CD4-positive, alpha-beta T cell (primary cell): ENCODE data around the gene CCDC182. TPM values are rescaled to one million over a fixed set of nuclear protein-coding genes. Genes with fewer than 3 reads are reported as not detected.

ENCODE experiments used
- ATAC-seq: fragments of 200-7000 bp; cut with Tn5 transposase; one replicate; pipeline ENCODE4 v1.10.0; 2022; ENCODE audit warnings: mild to moderate bottlenecking; ENCODE audit not compliant: poor library complexity
- CTCF ChIA-PET: fragments of 350-600 bp; sonication (Branson Sonifier 250); formaldehyde crosslinking; loops from one replicate; lab custom pipeline; 2021; ENCODE audit warnings: antibody characterized with exemption, inconsistent platforms; lab: Charles Lee
- POLR2A ChIA-PET: fragments of 350-600 bp; sonication (Branson Sonifier 250); formaldehyde crosslinking; loops from one replicate; lab custom pipeline; 2021; ENCODE audit warnings: antibody characterized with exemption, inconsistent platforms; lab: Charles Lee
- DNase-seq, 14 experiments: peaks; one replicate each; pipeline ENCODE4 v3.0.0-alpha.2; 2013 to 2020; ENCODE audit warnings: mixed read lengths in 2 of 14
- H3K27ac ChIP-seq, 2 donors: one replicate each; pipeline versions ENCODE4 v1.5.1 to v1.7.0; 2013; ENCODE audit warnings: low read length in 2 of 2, low read depth in 1 of 2, mild to moderate bottlenecking in 1 of 2
- H3K27me3 ChIP-seq, 2 experiments: 1 replicate in 1 of 2; 2 replicates in 1 of 2; pipeline versions ENCODE4 v1.6.1 to v1.7.0; 2013; ENCODE audit warnings: low read length in 2 of 2, control low read depth in 1 of 2, mild to moderate bottlenecking in 1 of 2, moderate library complexity in 1 of 2; ENCODE audit not compliant: insufficient read depth in 2 of 2, control insufficient read depth in 1 of 2
- H3K36me3 ChIP-seq: one replicate; pipeline ENCODE4 v1.6.1; 2013; ENCODE audit warnings: low read length, control low read depth; ENCODE audit not compliant: insufficient read depth
- H3K4me1 ChIP-seq: one replicate; pipeline ENCODE4 v1.6.1; 2013; ENCODE audit warnings: low read length, control low read depth; ENCODE audit not compliant: insufficient read depth
- H3K4me3 ChIP-seq: one replicate; pipeline ENCODE4 v1.5.1; 2013; ENCODE audit warnings: mild to moderate bottlenecking, low read length, moderate library complexity
- H3K9me3 ChIP-seq, 2 experiments: 1 replicate in 1 of 2; 2 replicates in 1 of 2; pipeline versions ENCODE4 v1.6.1 to v1.7.0; 2013; ENCODE audit warnings: low read length in 2 of 2, mild to moderate bottlenecking in 2 of 2, control low read depth in 1 of 2, moderate library complexity in 1 of 2; ENCODE audit not compliant: control insufficient read depth in 1 of 2, insufficient read depth in 1 of 2
- H3K27ac Mint-ChIP-seq: one replicate; pipeline ENCODE4 v1.8.0; 2020; ENCODE audit warnings: mixed read lengths
- H3K27me3 Mint-ChIP-seq: one replicate; pipeline ENCODE4 v1.8.0; 2021; ENCODE audit warnings: mixed read lengths
- H3K36me3 Mint-ChIP-seq: one replicate; pipeline ENCODE4 v1.8.0; 2021; ENCODE audit warnings: low read depth, mixed read lengths
- H3K4me1 Mint-ChIP-seq: one replicate; pipeline ENCODE4 v1.8.0; 2021; ENCODE audit warnings: low read depth, mixed read lengths
- H3K4me3 Mint-ChIP-seq: one replicate; pipeline ENCODE4 v1.8.0; 2020; ENCODE audit warnings: mild to moderate bottlenecking, mixed read lengths
- H3K9me3 Mint-ChIP-seq: one replicate; pipeline ENCODE4 v1.8.0; 2020; ENCODE audit warnings: mixed read lengths
- intact Hi-C, 2 experiments: fragments of 100-400 bp; cut with DNase I in 1 of 2; cut with micrococcal nuclease in 1 of 2; formaldehyde crosslinking; loops; one replicate each; pipeline versions ENCODE4 v1.15.1 to v1.9.0; 2023 to 2025; cut with DNase I, micrococcal nuclease
- total RNA-seq, 174 experiments: library from RNA in 2 of 174; stranded (reverse) in 2 of 174; gene quantifications; one replicate each; pipeline ENCODE4 v1.2.3 and lab custom pipeline; 2021 to 2026
- TF ChIP-seq, protein P1 (sequence below): fragments of 200-600 bp; IDR thresholded peaks from one replicate; pipeline ENCODE4 v1.8.0; 2022; ENCODE audit warnings: antibody characterized with exemption, mild to moderate bottlenecking

The CCDC182 gene
- total RNA-seq, 2 experiments from 2014 or later: not detected

DNA sequence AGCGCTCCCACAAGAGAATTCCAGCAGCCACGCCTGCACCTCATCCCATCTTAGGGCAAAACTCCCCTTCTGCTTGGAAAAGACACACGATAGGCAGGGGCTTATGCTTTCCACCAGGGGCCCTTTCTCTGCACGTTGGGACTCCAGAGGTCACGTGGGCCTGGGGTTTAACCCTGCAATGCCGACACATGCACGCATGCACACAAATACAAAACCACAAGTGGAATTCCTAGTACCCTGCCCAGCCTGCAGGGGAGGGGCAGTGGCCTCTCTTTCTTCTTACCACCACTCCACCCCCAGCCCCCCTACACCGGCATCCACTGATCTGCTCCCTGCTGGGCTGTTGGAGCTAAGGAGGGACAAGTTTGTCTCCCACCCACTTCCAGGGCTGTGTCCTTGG is 16.8 kb upstream of the CCDC182 start:
- no peak overlapping the region for H3K27ac Mint-ChIP-seq
- ATAC-seq (no peak), DNase-seq (no peak)
- H3K4me3 ChIP-seq: no peak overlapping the region
- CTCF ChIA-PET: no interaction called here
- H3K4me3 Mint-ChIP-seq: no peak overlapping the region
- no peaks in the 10 kb centered on the region for H3K9me3 ChIP-seq
- no peaks in the 10 kb centered on the region for H3K27me3 Mint-ChIP-seq
- TF ChIP-seq, protein P1, sequence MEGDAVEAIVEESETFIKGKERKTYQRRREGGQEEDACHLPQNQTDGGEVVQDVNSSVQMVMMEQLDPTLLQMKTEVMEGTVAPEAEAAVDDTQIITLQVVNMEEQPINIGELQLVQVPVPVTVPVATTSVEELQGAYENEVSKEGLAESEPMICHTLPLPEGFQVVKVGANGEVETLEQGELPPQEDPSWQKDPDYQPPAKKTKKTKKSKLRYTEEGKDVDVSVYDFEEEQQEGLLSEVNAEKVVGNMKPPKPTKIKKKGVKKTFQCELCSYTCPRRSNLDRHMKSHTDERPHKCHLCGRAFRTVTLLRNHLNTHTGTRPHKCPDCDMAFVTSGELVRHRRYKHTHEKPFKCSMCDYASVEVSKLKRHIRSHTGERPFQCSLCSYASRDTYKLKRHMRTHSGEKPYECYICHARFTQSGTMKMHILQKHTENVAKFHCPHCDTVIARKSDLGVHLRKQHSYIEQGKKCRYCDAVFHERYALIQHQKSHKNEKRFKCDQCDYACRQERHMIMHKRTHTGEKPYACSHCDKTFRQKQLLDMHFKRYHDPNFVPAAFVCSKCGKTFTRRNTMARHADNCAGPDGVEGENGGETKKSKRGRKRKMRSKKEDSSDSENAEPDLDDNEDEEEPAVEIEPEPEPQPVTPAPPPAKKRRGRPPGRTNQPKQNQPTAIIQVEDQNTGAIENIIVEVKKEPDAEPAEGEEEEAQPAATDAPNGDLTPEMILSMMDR: no peak
- no peaks in the 10 kb centered on the region for H3K9me3 Mint-ChIP-seq
- peaks cover 0 to 4% of the 10 kb centered on the region in 2 experiments for H3K27me3 ChIP-seq
- no peak overlapping the region for H3K27ac ChIP-seq
- H3K4me1 ChIP-seq: no peaks in the 10 kb centered on the region
- H3K36me3 ChIP-seq: no peaks in the 10 kb centered on the region
- H3K4me1 Mint-ChIP-seq: no peaks in the 10 kb centered on the region
- POLR2A ChIA-PET: no interaction called here
- no peaks in the 10 kb centered on the region for H3K36me3 Mint-ChIP-seq
- intact Hi-C loops: no loop called here

DNA sequence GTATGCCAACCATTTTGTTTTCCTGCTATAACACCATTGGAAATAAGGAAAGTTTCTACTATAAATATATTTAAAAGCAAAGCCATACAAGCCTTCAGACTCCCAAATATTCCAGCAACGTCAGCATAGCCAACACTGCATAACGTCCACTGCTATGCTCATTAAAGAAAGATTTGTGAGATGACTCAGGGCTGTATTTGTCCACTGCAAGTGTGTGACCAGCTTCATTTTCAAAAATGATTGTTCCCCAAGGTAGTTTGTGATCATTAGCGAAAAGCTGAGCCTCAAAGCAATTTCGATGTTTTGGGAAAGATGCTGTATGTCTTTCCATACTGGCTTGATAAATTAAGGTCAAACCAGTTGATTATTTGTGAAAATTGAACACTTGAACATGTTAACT is 14.9 kb upstream of the CCDC182 start:
- no peaks in the 10 kb centered on the region for H3K36me3 ChIP-seq
- DNase-seq: no peak
- TF ChIP-seq, protein P1: no peak
- no peaks in the 10 kb centered on the region for H3K9me3 ChIP-seq
- ChIA-PET CTCF (no interaction called here), POLR2A (interaction anchor here (0.6 kb wide), 1 partner anchor 319 kb away, joined by 3 read pairs; no protein-coding TSS in a partner anchor)
- no peak overlapping the region for H3K4me3 ChIP-seq
- H3K27ac ChIP-seq: no peak overlapping the region
- intact Hi-C loops: no loop called here
- H3K27ac Mint-ChIP-seq: no peak overlapping the region
- H3K27me3 Mint-ChIP-seq: no peaks in the 10 kb centered on the region
- peaks cover 0 to 4% of the 10 kb centered on the region in 2 experiments for H3K27me3 ChIP-seq
- no peak for ATAC-seq
- H3K9me3 Mint-ChIP-seq: no peaks in the 10 kb centered on the region
- H3K4me3 Mint-ChIP-seq: no peak overlapping the region
- H3K36me3 Mint-ChIP-seq: no peaks in the 10 kb centered on the region
- H3K4me1 ChIP-seq: no peaks in the 10 kb centered on the region
- H3K4me1 Mint-ChIP-seq: no peaks in the 10 kb centered on the region

DNA sequence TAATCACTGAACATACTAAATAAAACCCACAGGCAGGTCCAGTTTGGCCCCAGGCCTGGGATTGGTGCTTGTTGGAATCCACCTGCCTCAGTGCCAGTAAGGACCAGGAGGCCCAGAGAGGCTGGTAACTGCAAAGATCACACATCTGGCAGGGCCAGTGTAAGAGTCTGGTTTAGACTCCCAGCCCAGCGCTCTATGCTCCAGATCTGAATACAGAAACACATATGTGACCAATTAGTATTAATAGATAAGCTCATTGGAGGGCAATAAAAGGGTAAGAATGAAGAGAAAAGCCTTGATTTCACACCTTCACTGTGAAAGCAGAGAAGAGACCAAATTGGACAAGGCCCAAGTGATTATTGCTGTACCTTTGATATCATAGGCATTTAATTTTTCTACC is 13.6 kb upstream of the CCDC182 start:
- no peaks in the 10 kb centered on the region for H3K27me3 Mint-ChIP-seq
- Histone ChIP-seq H3K27ac (no peak overlapping the region), H3K27me3 (peaks cover 0 to 4% of the 10 kb centered on the region in 2 experiments), H3K36me3 (no peaks in the 10 kb centered on the region), H3K4me3 (no peak overlapping the region), H3K9me3 (no peaks in the 10 kb centered on the region), H3K4me1 (no peaks in the 10 kb centered on the region)
- no peaks in the 10 kb centered on the region for H3K36me3 Mint-ChIP-seq
- DNase-seq (no peak), ATAC-seq (no peak)
- TF ChIP-seq, protein P1: no peak
- no peak overlapping the region for H3K27ac Mint-ChIP-seq
- CTCF ChIA-PET: interaction anchor here (1.0 kb wide), 1 partner anchor 11 kb away, joined by 3 read pairs; no protein-coding TSS in a partner anchor
- POLR2A ChIA-PET: no interaction called here
- no peaks in the 10 kb centered on the region for H3K9me3 Mint-ChIP-seq
- intact Hi-C loops: no loop called here
- no peak overlapping the region for H3K4me3 Mint-ChIP-seq
- no peaks in the 10 kb centered on the region for H3K4me1 Mint-ChIP-seq
